SK-N-SH (cell line): ENCODE results near the gene DMD. TPM values are rescaled to one million over a fixed set of nuclear protein-coding genes. Genes with fewer than 3 reads are reported as not detected.

Source experiments
- CTCF ChIA-PET: fragments of 300-600, 350-600 bp; formaldehyde crosslinking; extraction: SDS; loops from one replicate; lab custom pipeline; 2021; lab: Yijun Ruan, JAX
- POLR2A ChIA-PET: fragments of 350-600 bp; sonication (Branson Sonifier 250); formaldehyde crosslinking; extraction: SDS; loops from one replicate; lab custom pipeline; 2020; ENCODE audit warnings: antibody characterized with exemption, inconsistent platforms; lab: Yijun Ruan, JAX
- DNase-seq: peaks from one replicate; pipeline ENCODE4 v3.0.0; 2012
- H2AFZ ChIP-seq: fragments of 200-600 bp; sonication (generic); 2 replicates; pipeline ENCODE4 v1.8.1; 2016; ENCODE audit warnings: antibody characterized with exemption, mild to moderate bottlenecking, low read depth
- H3F3A ChIP-seq: fragments of 200-600 bp; sonication (generic); replicated peaks from 2 replicates; pipeline ENCODE3; 2016; ENCODE audit warnings: antibody characterized with exemption, mild to moderate bottlenecking; ENCODE audit not compliant: insufficient read depth
- H3K27ac ChIP-seq, 2 experiments: fragments of 200-500 bp in 1 of 2; fragments of 200-600 bp in 1 of 2; sonication (Bioruptor generic) in 1 of 2; sonication (generic), shearing (Covaris generic) in 1 of 2; 2 replicates each; pipeline versions ENCODE4 v1.5.1 to v1.6.1; 2014 to 2016; ENCODE audit warnings: low read depth in 2 of 2, inconsistent platforms in 1 of 2, low read length in 1 of 2, mild to moderate bottlenecking in 1 of 2, mixed read lengths in 1 of 2
- H3K27me3 ChIP-seq: fragments of 200-600 bp; sonication (generic), shearing (Covaris generic); 2 replicates; pipeline ENCODE4 v1.6.1; 2016; ENCODE audit warnings: mixed run types; ENCODE audit not compliant: insufficient read depth
- H3K36me3 ChIP-seq, 2 experiments: fragments of 200-500 bp in 1 of 2; fragments of 200-600 bp in 1 of 2; sonication (Bioruptor generic) in 1 of 2; sonication (generic) in 1 of 2; replicated peaks in 1 of 2; 2 replicates each; pipeline versions ENCODE3 to v1.5.1; 2014 to 2016; ENCODE audit warnings: low read length in 1 of 2, mild to moderate bottlenecking in 1 of 2; ENCODE audit not compliant: insufficient read depth in 2 of 2, control insufficient read depth in 1 of 2
- H3K4me1 ChIP-seq, 2 experiments: fragments of 200-500 bp in 1 of 2; fragments of 200-600 bp in 1 of 2; sonication (Bioruptor generic) in 1 of 2; sonication (generic), shearing (Covaris generic) in 1 of 2; 2 replicates each; pipeline versions ENCODE4 v1.5.1 to v1.6.1; 2014 to 2016; ENCODE audit warnings: low read depth in 1 of 2, low read length in 1 of 2, mixed run types in 1 of 2; ENCODE audit not compliant: insufficient read depth in 2 of 2, control insufficient read depth in 1 of 2
- H3K4me2 ChIP-seq: fragments of 200-600 bp; sonication (generic), shearing (Covaris generic); 2 replicates; pipeline ENCODE4 v1.6.1; 2017; ENCODE audit warnings: mixed run types
- H3K4me3 ChIP-seq, 2 experiments: fragments of 200-500 bp in 1 of 2; fragments of 200-600 bp in 1 of 2; sonication (Bioruptor generic) in 1 of 2; sonication (generic), shearing (Covaris generic) in 1 of 2; 2 replicates each; pipeline versions ENCODE4 v1.5.1 to v1.8.1; 2014 to 2016; ENCODE audit warnings: low read depth in 2 of 2, inconsistent platforms in 1 of 2, low read length in 1 of 2, mild to moderate bottlenecking in 1 of 2, mixed read lengths in 1 of 2, moderate library complexity in 1 of 2
- H3K79me2 ChIP-seq: fragments of 200-600 bp; sonication (generic); 2 replicates; pipeline ENCODE4 v1.8.1; 2017; ENCODE audit warnings: mild to moderate bottlenecking; ENCODE audit not compliant: insufficient read depth
- H3K9ac ChIP-seq: fragments of 200-600 bp; sonication (generic); 2 replicates; pipeline ENCODE4 v1.6.1; 2017; ENCODE audit warnings: mixed run types
- H3K9me2 ChIP-seq: fragments of 200-600 bp; sonication (generic); 2 replicates; pipeline ENCODE4 v1.6.1; 2017; ENCODE audit warnings: mixed run types
- H3K9me3 ChIP-seq: fragments of 200-600 bp; sonication (generic); 2 replicates; pipeline ENCODE4 v1.6.1; 2017; ENCODE audit warnings: mixed run types, mild to moderate bottlenecking, moderate library complexity
- H4K20me1 ChIP-seq: fragments of 200-600 bp; sonication (generic); 2 replicates; pipeline ENCODE4 v1.6.1; 2017; ENCODE audit warnings: mild to moderate bottlenecking, mixed run types; ENCODE audit not compliant: insufficient read depth
- CHD2 ChIP-seq: fragments of 150-350 bp; IDR thresholded peaks from 2 replicates; pipeline ENCODE4 v1.6.1; 2018; ENCODE audit warnings: low read length; ENCODE audit not compliant: partially characterized antibody
- FOSL2 ChIP-seq: IDR thresholded peaks from 2 replicates; pipeline ENCODE4 v1.4.0; 2012; ENCODE audit warnings: low read depth, mild to moderate bottlenecking, moderate library complexity, borderline replicate concordance
- GABPA ChIP-seq: IDR thresholded peaks from 2 replicates; pipeline ENCODE4 v1.4.0; 2012; ENCODE audit warnings: low read depth, mild to moderate bottlenecking
- GATA2 ChIP-seq: sonication (generic); formaldehyde crosslinking; IDR thresholded peaks from 2 replicates; pipeline ENCODE4 v1.5.0; 2020; ENCODE audit warnings: mild to moderate bottlenecking, missing genetic modification reagents
- JUND ChIP-seq: IDR thresholded peaks from 2 replicates; pipeline ENCODE4 v1.4.0; 2012
- NRF1 ChIP-seq: IDR thresholded peaks from 2 replicates; pipeline ENCODE4 v1.6.1; 2012; ENCODE audit warnings: low read depth, mild to moderate bottlenecking, low read length
- RCOR1 ChIP-seq: fragments of 150-350 bp; IDR thresholded peaks from 2 replicates; pipeline ENCODE4 v1.6.1; 2017; ENCODE audit warnings: antibody characterized with exemption, low read length
- SMC3 ChIP-seq: IDR thresholded peaks from 2 replicates; pipeline ENCODE4 v1.6.1; 2012; ENCODE audit warnings: low read depth, low read length, improper control_type of control experiment
- YY1 ChIP-seq: IDR thresholded peaks from 2 replicates; pipeline ENCODE4 v1.4.0; 2012; ENCODE audit warnings: low read depth, mild to moderate bottlenecking
- WGBS: methylation state at CpG from one replicate; pipeline ENCODE4 v1.1.6; 2017; ENCODE audit warnings: low lambda C conversion rate; 5-methylcytosine and 5-hydroxymethylcytosine counted together
- polyA plus RNA-seq, 3 experiments: library from polyadenylated mRNA; depleted of rRNA; stranded (reverse); fragments of >200 nt; gene quantifications; 2 replicates each; pipeline ENCODE4 v1.2.3, GENCODE V29; 2012
- TF ChIP-seq, protein P1 (sequence below): IDR thresholded peaks from 2 replicates; pipeline ENCODE4 v1.4.0; 2012; ENCODE audit warnings: low read depth, borderline replicate concordance
- TF ChIP-seq, protein P2 (sequence below): fragments of 150-350 bp; IDR thresholded peaks from 2 replicates; pipeline ENCODE4 v1.6.1; 2016; ENCODE audit warnings: mild to moderate bottlenecking, low read depth, low read length
- TF ChIP-seq, protein P3 (sequence below): IDR thresholded peaks from 2 replicates; pipeline ENCODE4 v1.4.0; 2012; ENCODE audit warnings: low read depth

The DMD gene
- polyA plus RNA-seq, 1 of the 3 experiments (the other 2 are of a cell fraction): 3.9 TPM

DNA sequence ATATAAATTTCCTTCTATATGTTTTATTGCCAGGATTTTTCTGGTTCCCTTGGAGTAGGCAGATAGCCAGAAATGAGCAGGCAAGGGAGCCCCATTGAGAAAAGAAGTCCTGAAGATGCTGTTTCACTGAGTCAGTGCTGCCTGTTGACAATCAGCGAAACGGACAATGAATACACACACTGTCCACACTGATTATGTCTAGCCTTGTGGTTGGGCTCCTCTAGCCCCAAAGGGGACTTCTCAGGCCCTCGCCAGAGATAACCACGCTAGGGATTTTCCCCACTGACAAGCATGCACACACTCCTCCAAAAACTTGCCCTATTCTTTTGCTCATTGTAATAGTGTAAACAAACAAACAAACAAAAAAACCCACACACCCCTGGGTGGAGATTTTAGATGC is 369.3 kb downstream of the DMD start:
- WGBS: 29% methylated on average over 4 of the region's 4 CpGs
- no peaks in the 10 kb centered on the region for H3K9me2 ChIP-seq
- no peak overlapping the region for H3K4me2 ChIP-seq
- no peak overlapping the region for H3K4me3 ChIP-seq
- POLR2A ChIA-PET: no interaction called here
- TF ChIP-seq CHD2: no peak
- TF ChIP-seq, protein P1, sequence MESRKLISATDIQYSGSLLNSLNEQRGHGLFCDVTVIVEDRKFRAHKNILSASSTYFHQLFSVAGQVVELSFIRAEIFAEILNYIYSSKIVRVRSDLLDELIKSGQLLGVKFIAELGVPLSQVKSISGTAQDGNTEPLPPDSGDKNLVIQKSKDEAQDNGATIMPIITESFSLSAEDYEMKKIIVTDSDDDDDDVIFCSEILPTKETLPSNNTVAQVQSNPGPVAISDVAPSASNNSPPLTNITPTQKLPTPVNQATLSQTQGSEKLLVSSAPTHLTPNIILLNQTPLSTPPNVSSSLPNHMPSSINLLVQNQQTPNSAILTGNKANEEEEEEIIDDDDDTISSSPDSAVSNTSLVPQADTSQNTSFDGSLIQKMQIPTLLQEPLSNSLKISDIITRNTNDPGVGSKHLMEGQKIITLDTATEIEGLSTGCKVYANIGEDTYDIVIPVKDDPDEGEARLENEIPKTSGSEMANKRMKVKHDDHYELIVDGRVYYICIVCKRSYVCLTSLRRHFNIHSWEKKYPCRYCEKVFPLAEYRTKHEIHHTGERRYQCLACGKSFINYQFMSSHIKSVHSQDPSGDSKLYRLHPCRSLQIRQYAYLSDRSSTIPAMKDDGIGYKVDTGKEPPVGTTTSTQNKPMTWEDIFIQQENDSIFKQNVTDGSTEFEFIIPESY: no peak
- TF ChIP-seq RCOR1: no peak
- TF ChIP-seq, protein P2, sequence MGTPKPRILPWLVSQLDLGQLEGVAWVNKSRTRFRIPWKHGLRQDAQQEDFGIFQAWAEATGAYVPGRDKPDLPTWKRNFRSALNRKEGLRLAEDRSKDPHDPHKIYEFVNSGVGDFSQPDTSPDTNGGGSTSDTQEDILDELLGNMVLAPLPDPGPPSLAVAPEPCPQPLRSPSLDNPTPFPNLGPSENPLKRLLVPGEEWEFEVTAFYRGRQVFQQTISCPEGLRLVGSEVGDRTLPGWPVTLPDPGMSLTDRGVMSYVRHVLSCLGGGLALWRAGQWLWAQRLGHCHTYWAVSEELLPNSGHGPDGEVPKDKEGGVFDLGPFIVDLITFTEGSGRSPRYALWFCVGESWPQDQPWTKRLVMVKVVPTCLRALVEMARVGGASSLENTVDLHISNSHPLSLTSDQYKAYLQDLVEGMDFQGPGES: no peak
- no peaks in the 10 kb centered on the region for H3K36me3 ChIP-seq
- no peaks in the 10 kb centered on the region for H3F3A ChIP-seq
- H3K4me1 ChIP-seq: no peaks in the 10 kb centered on the region
- H2AFZ ChIP-seq: no peak overlapping the region
- H3K27ac ChIP-seq: no peak overlapping the region
- no peak for DNase-seq
- H3K9ac ChIP-seq: no peak overlapping the region
- H4K20me1 ChIP-seq: no peaks in the 10 kb centered on the region
- H3K27me3 ChIP-seq: no peaks in the 10 kb centered on the region
- H3K9me3 ChIP-seq: no peaks in the 10 kb centered on the region
- CTCF ChIA-PET: no interaction called here
- H3K79me2 ChIP-seq: no peaks in the 10 kb centered on the region

DNA sequence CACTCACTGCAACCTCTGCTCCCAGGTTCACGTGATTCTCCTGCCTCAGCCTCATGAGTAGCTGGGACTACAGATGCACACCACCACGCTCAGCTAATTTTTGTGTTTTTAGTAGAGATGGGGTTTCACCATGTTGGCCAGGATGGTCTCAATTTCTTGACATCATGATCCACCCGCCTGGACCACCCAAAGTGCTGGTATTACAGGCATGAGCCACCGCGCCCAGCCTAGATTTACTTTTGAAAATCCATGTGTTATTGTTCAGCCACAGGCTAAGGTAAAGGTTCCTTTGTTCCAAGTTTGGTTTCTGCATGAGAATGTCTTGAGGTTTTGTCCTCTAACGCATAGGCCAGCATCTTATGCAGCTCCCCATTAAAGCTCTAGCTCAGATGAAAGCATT is 371.6 kb downstream of the DMD start:
- Histone ChIP-seq H3K27me3 (no peaks in the 10 kb centered on the region), H3K9ac (no peak overlapping the region), H3K27ac (no peak overlapping the region), H3K4me2 (no peak overlapping the region), H3K4me1 (no peaks in the 10 kb centered on the region), H3F3A (no peaks in the 10 kb centered on the region), H2AFZ (no peak overlapping the region), H3K4me3 (no peak overlapping the region), H3K9me3 (no peaks in the 10 kb centered on the region), H3K79me2 (no peaks in the 10 kb centered on the region), H4K20me1 (no peaks in the 10 kb centered on the region), H3K36me3 (no peaks in the 10 kb centered on the region), H3K9me2 (no peaks in the 10 kb centered on the region)
- TF ChIP-seq, protein P3, sequence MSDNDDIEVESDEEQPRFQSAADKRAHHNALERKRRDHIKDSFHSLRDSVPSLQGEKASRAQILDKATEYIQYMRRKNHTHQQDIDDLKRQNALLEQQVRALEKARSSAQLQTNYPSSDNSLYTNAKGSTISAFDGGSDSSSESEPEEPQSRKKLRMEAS: no peak
- POLR2A ChIA-PET: no interaction called here
- 28% methylated on average over 6 of the region's 6 CpGs for WGBS
- DNase-seq: no peak
- CTCF ChIA-PET: no interaction called here

GRCh38 chrX:32825009-32825408 is 386.3 kb downstream of the DMD start:
- Histone ChIP-seq H2AFZ (no peak overlapping the region), H3K79me2 (no peaks in the 10 kb centered on the region), H3K4me2 (no peak overlapping the region), H3K36me3 (no peaks in the 10 kb centered on the region), H3K4me1 (no peaks in the 10 kb centered on the region), H3K27ac (no peak overlapping the region), H3K9ac (no peak overlapping the region), H3K9me3 (no peaks in the 10 kb centered on the region), H3F3A (no peaks in the 10 kb centered on the region), H3K9me2 (no peaks in the 10 kb centered on the region), H3K27me3 (no peaks in the 10 kb centered on the region), H4K20me1 (no peaks in the 10 kb centered on the region), H3K4me3 (no peak overlapping the region)
- CTCF ChIA-PET: no interaction called here
- 13% methylated on average over 2 of the region's 2 CpGs for WGBS
- TF ChIP-seq JUND (no peak), SMC3 (no peak), NRF1 (no peak), GATA2 (CRISPR knock-in tag) (no peak), GABPA (no peak), FOSL2 (no peak), YY1 (no peak)
- TF ChIP-seq, protein P3: no peak
- POLR2A ChIA-PET: no interaction called here
- DNase-seq: no peak
